Fibroblast of skin of left biceps (primary cell): ENCODE data around the gene GPR137.
A peak's percentile ranks its signal among the peaks of the same experiment; 100 is the strongest.
"Not testable (repeated sequence)": the region's sequence is repeated elsewhere in the genome, so short reads cannot be mapped to it uniquely, and the experiment has no call there.

Experiments
- DNase-seq, 2 experiments: peaks; one replicate each; pipeline ENCODE4 v3.0.0-alpha.2; 2013; ENCODE audit warnings: low read depth in 2 of 2

The GPR137 gene

DNA sequence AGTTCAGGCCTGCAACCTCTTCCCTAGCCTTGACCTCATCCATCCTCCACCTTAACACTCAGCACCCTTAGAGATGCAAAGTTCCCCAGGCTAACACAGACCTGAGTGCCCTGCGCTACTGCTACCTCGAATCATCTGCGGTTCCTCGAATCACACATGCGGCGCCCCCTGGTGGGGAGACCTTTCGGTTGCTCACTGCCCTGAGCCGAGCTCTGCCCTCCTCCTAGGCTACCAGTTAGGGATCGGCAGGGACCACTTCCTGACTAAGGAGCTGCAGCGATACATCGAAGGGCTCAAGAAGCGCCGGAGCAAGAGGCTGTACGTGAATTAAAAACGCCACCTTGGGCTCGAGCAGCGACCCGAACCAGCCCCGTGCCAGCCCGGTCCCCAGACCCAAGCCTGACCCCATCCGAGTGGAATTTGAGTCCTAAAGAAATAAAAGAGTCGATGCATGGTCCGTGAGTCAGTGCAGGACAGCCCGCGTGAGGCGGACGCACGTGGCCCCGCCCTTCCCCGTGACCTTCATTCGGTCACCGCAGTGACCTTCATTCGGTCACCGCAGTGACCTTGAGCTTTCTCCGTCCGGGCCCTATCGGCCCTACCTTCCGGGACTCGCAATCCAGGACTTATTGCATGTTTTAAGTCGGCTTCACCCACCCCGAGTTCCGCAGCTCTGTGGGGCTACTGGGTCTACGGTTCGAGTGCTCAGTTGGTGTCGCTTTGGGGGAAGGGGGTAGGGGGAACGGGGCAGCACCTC, 18.8 kb downstream of the GPR137 start:
- DNase-seq: peak in 1 of 2 experiments; percentile 54

DNA sequence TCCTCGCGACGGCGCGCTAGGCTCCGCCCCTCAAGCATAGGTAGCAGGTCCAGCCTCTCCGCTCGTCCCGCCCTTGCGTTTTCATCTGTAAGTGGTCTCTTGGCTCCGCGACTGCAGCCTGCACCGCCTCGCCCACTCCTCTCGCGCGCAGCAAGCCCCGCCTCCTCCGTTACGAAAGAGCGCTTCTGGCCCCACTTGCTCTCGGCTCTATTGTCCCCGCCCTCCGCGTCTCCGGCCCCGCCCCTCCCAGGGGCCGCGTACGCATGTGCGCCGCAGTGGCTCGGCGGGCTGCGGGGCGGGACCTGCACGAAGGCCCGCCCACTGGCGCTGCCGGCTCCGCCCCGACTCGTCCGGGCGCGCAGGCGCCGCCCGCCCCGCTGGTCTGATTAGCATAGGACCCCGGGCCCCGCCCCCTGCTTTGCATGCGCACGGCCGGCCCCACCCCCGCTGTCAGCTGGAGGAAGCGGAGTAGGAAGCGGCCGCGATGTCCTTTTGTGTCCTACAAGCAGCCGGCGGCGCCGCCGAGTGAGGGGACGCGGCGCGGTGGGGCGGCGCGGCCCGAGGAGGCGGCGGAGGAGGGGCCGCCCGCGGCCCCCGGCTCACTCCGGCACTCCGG, 19.5 kb downstream of the GPR137 start, which contains the start of gene ESRRA:
Gene ESRRA (plus strand): TSS at position 450 of the 616 bp plus-strand sequence. CDS start 1,656 bp downstream, outside the sequence.
- peak; percentile 91 to 94 for DNase-seq

DNA sequence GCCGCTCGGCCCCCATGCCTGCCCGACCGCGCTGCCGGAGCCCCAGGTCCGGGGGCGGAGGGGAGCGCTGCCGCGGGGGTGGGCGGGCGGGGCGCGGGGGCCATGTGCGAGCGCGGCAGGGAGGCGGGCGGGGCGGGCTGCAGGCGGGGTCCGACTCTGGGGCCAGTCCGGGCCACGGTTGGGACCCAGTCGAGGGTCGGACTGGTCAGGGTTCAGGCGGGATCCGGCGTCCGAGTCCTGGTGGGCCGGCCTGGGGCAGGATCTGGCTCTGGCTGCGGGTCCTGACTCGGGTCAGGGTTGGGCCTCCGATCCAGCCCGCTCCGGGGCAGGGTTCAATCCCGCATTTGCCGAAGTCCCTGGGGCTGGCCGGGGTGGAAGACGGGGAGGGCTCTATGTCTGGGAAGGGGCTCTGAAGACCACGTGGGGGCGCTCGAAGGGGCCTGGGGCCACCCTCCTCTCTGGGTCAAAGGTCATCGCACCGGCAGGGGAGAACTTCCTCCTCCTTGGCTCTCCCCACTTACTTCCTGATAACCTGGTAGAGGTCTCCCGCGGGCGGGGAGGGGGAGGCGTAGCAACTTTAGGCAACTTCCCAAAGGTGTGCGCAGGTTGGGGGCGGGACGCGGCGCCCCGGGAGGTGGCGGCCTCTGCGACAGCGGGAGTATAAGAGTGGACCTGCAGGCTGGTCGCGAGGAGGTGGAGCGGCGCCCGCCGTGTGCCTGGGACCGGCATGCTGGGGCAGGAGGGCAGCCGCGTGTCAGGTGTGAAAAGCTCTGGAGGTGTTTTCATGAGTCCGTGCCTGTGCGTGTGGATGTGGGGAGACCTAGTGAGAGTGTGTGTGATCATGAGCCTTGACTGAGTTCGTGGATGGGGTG, 20.3 kb downstream of the GPR137 start:
- DNase-seq: no peak

DNA sequence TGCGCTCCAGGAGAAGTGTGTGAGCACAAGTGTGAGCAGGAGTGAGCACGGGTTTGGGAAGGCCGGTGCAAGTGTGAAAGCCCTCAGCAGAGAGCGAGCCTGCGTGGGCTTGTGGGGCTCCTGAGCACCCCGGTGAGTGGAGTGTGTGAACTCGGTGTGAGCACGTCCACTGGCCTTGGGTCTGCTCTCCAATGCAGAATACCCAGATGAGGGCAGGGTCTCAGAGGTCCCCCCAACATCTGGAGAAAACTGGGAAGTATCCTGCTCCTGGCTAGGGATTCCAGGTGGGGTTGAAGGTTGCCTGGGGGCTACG, 20.9 kb downstream of the GPR137 start:
- DNase-seq: no peak

GRCh38 chr11:64306876-64307622, 21.4 kb downstream of the GPR137 start:
- DNase-seq: no peak

DNA sequence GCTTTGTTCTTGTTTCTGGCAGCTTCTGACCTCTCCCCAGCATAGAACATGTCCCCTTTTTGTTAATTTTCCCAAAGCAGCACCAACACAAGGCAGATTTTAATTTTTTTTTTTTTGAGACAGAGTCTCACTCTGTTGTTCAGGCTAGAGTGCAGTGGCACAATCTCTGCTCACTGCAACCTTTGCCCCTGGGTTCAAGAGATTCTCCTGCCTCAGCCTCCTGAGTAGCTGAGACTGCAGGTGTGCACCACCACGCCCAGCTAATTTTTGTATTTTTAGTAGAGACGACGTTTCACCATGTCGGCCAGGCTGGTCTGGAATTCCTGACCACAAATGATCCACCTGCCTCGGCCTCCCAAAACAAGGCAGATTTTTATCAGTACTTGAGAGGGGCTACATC, 22.1 kb downstream of the GPR137 start:
- DNase-seq: not testable (repeated sequence)

DNA sequence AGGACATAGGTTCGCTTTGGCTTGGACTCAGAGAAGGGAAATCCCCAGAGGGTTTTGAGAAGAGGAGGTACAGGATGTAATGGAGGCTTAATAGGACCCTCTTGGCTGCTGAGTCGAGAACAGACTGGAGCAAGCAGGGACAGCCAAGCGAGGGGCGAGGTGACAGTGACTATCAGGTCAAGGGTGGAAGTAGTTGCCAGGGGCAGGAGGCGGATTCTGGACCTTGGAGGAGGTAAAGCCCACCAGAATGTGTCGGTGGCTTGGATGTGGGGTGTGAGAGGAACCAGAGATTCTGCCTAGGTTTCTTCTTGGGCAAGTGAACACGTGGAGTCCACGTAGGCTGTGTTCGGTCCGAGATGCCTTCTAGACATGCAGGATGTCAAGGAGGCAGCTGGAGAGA, 27.3 kb downstream of the GPR137 start:
- no peak for DNase-seq

- DNase-seq: no peak
Measured at GRCh38 chr11:64313491-64314145, 28.0 kb downstream of the GPR137 start.

GRCh38 chr11:64314146-64314804, 28.6 kb downstream of the GPR137 start:
- DNase-seq: no peak

DNA sequence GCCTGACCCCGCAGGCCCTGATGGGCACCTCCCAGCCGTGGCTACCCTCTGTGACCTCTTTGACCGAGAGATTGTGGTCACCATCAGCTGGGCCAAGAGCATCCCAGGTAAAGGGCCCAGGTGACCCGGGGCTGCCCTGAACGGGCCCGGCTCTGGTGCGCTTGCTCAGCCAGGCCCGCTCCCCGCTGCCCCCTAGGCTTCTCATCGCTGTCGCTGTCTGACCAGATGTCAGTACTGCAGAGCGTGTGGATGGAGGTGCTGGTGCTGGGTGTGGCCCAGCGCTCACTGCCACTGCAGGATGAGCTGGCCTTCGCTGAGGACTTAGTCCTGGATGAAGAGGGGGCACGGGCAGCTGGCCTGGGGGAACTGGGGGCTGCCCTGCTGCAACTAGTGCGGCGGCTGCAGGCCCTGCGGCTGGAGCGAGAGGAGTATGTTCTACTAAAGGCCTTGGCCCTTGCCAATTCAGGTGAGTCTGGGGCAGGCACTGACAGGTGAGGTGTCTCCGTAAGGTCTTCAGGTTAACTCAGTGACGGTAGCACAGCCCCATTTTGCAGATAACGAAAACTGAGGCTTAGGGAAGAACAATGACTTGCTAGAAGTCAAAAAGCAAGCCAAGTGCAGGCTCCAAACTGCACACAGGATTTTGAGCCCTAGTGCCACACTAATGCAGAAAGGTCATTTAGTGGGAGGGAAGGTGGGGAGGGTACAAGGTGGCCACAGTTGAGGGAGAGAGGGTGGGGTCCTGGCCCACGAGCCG, 29.3 kb downstream of the GPR137 start:
- DNase-seq: no peak

DNA sequence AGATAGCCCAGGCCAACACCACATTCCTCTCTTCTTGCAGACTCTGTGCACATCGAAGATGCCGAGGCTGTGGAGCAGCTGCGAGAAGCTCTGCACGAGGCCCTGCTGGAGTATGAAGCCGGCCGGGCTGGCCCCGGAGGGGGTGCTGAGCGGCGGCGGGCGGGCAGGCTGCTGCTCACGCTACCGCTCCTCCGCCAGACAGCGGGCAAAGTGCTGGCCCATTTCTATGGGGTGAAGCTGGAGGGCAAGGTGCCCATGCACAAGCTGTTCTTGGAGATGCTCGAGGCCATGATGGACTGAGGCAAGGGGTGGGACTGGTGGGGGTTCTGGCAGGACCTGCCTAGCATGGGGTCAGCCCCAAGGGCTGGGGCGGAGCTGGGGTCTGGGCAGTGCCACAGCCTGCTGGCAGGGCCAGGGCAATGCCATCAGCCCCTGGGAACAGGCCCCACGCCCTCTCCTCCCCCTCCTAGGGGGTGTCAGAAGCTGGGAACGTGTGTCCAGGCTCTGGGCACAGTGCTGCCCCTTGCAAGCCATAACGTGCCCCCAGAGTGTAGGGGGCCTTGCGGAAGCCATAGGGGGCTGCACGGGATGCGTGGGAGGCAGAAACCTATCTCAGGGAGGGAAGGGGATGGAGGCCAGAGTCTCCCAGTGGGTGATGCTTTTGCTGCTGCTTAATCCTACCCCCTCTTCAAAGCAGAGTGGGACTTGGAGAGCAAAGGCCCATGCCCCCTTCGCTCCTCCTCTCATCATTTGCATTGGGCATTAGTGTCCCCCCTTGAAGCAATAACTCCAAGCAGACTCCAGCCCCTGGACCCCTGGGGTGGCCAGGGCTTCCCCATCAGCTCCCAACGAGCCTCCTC, 30.2 kb downstream of the GPR137 start:
- not testable (repeated sequence) for DNase-seq

- DNase-seq: no peak
Measured at GRCh38 chr11:64316672-64317324, 31.1 kb downstream of the GPR137 start.

DNA sequence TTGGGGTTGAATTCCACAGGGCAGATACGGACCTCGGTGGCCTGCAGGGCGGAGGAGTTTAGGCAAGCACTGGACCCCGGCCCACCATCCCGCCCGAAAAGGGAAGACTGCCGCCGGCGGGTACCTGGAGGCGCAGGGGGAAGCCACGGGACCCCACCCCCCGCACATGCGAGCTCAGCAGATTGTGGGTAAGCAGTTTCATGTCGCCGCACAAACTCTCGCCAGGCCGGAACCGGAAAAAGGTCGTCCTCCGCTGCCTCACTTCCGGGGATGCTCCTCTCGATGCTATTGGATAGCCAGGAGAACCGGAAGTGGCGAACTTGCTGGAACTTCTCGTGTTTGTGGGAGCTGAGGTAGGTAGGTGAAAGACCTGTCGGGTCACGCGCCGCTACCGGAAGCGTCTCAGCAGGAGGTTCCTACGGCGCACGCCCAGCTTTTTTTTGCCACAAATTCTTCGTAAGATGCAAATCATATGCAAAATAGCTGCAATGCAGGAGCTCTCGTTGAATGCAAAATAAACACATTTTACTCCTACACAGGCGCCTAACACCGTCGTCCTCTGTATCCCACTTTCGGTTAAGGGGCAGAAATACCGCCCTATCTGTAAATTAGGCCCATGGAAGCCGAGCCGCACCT, 31.8 kb downstream of the GPR137 start, which contains the start of gene TRMT112:
Gene TRMT112 (minus strand): TSS at position 235 of the 636 bp plus-strand sequence. CDS start 33 bp downstream, at position 202.
- DNase-seq: peak; percentile 87 to 88

DNA sequence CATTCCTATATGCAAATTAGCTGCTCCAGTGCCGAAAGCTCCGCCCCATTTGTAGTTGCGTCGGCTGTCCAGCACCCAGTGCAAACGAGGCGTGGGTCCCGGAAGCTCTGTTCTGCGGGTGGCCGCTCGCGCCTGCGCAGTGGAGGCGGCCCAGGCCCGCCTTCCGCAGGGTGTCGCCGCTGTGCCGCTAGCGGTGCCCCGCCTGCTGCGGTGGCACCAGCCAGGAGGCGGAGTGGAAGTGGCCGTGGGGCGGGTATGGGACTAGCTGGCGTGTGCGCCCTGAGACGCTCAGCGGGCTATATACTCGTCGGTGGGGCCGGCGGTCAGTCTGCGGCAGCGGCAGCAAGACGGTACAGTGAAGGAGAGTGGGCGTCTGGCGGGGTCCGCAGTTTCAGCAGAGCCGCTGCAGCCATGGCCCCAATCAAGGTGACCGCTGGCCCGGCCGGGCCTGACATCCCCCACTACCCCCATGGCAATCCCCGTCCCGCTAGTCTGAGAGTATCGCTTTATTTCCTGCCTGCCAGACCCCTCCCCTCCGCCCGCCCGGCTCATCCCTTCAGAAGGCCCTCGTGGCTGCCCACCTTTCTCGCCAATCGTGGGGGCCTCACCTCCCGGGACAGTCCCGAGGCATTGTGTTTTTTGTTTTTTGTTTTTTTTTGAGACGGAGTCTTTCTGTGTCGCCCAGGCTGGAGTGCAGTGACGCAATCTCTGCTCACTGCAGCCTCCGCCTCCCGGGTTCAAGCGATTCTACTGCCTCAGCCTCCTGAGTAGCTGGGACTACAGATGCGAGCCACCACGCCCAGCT, 32.5 kb downstream of the GPR137 start, which contains the start of gene PRDX5:
Gene PRDX5 (plus strand): TSS at position 161 of the 805 bp plus-strand sequence. CDS start 95 bp downstream, at position 256.
- DNase-seq: peak; percentile 86 to 87

GRCh38 chr11:64318766-64319761, 33.4 kb downstream of the GPR137 start:
- no peak for DNase-seq

DNA sequence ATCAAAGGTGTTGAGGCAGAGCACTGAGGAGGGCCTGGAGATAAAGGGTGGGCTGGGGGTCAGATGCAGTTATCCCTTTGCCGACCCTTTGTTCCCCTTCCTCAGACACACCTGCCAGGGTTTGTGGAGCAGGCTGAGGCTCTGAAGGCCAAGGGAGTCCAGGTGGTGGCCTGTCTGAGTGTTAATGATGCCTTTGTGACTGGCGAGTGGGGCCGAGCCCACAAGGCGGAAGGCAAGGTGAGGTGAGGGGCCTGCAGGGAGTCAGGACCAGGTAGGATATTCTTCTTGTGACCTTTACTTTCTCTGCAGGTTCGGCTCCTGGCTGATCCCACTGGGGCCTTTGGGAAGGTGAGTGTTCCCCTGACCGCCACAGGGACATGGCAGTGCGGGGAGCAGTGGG, 34.9 kb downstream of the GPR137 start:
- no peak for DNase-seq
